ENCODE measurements around the gene MCHR2.

The MCHR2 gene

DNA sequence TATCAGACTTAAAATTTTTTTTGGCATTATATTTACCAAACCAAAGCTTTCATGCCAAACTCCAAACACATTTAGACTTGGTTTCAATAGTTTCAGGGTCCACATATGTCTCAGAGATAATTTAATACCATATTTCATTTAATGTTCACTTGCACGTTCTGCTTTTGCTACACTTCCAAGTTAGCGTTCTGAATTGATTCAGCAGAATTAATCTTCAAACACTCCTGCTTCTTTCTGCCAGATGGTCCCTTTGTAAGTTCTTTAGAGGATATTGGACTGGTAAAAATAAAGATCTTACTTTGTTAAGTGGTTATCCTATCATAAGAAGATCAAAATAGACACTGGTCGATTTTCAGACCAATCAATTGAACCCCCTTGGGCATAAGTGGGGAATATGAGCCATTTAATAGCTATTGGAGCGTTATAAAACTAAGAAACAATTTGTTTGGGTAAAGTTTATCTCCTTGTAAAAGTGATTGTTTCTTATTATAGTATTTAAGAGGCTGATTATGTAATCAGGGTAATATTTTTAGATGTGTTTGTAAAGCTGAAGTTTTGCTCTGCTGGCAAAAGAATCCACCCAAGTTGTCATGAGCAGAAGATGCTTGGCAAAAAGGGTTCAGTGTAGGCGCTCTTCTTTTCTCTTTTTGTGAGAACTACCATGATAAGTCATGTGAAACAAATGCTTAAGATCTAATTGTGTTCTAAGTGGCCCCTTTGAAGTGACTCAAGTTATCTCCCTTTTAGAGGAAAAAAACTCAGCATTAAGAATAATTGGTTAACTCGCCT lies 92.2 kb downstream of the MCHR2 start:
- H3K9ac ChIP-seq (ENCODE audit: low read depth, low read length): no peak overlapping the region
- H3K4me2 ChIP-seq (ENCODE audit: low read length): no peak overlapping the region
- H3K9me3 ChIP-seq (replicated peaks; ENCODE audit: low read length): no peaks in the 10 kb centered on the region
- H3K4me1 ChIP-seq (ENCODE audit: control insufficient read depth, insufficient read depth, low read length): no peaks in the 10 kb centered on the region
- no peak overlapping the region for H3K4me3 ChIP-seq (ENCODE audit: low read length)
- H3K27me3 ChIP-seq (ENCODE audit: control insufficient read depth, insufficient read depth, low read length): no peaks in the 10 kb centered on the region
- no peaks in the 10 kb centered on the region for H3K36me3 ChIP-seq (ENCODE audit: insufficient read depth, low read length)

DNA sequence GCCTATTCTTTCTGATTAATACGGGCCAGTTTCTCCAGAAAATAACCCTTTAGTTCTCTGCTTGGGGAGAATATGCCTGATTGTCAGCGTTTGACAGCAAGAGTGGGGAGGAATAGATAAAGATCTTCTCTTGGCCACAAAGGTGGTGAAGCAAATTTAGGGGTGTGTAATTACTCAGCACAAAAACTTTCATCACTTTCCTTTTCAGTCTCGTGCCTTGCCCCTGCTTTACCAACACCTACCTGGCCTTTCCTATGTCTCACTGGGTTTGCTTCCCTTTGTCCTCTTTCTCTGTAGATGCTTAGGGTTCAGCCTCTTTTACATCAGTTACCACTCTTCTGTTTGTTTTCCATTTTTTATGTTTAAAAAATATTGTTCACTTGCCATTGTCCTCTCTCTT lies 99.2 kb downstream of the MCHR2 start:
- Histone ChIP-seq H3K4me2 (ENCODE audit: low read length) (no peak overlapping the region), H3K36me3 (ENCODE audit: insufficient read depth, low read length) (no peaks in the 10 kb centered on the region), H3K4me3 (ENCODE audit: low read length) (no peak overlapping the region), H3K4me1 (ENCODE audit: control insufficient read depth, insufficient read depth, low read length) (no peaks in the 10 kb centered on the region), H3K9me3 (replicated peaks; ENCODE audit: low read length) (no peaks in the 10 kb centered on the region), H3K27me3 (ENCODE audit: control insufficient read depth, insufficient read depth, low read length) (no peaks in the 10 kb centered on the region), H3K9ac (ENCODE audit: low read depth, low read length) (no peak overlapping the region)

DNA sequence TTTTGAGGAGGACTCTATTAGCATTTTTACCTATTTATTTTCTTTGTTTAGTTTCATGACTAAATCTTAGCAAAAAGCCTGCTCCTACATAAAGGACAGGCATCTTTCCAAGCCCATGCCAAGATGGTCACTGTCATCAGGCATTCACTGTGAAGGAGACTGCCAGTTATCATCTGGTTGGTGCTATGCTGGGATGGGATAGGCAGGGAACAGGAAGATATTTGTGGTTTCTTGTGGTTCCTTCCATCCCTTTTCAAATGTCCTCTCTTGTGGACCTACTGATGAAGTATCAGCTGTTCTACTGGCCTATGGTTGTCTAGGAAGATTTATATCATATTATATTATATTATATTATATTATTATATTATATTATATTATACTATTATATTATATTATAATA lies 107.0 kb downstream of the MCHR2 start:
- Histone ChIP-seq H3K9ac (ENCODE audit: low read depth, low read length) (no peak overlapping the region), H3K4me3 (ENCODE audit: low read length) (no peak overlapping the region), H3K4me1 (ENCODE audit: control insufficient read depth, insufficient read depth, low read length) (no peaks in the 10 kb centered on the region), H3K27me3 (ENCODE audit: control insufficient read depth, insufficient read depth, low read length) (no peaks in the 10 kb centered on the region), H3K36me3 (ENCODE audit: insufficient read depth, low read length) (no peaks in the 10 kb centered on the region), H3K4me2 (ENCODE audit: low read length) (no peak overlapping the region), H3K9me3 (replicated peaks; ENCODE audit: low read length) (no peaks in the 10 kb centered on the region)

DNA sequence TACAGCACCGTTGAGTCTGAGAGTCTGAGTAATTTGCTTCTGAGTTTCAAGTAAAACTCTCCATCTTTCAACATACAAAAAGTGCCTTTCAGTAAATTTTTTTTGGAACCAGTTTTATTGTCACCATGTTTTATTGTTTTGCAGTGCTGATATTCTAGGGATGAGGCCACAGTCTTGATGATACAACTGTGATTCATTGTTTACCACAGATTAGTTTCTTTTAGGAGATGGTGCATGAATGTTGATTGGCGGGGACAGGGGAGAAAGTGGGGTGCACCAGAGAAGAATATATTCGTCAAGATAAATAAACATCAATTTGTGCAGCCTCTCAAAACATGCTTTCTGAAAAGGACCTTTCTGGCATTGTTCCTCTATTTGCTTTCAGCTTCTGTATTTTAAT lies 109.0 kb downstream of the MCHR2 start:
- Histone ChIP-seq H3K9me3 (replicated peaks; ENCODE audit: low read length) (no peaks in the 10 kb centered on the region), H3K4me2 (ENCODE audit: low read length) (no peak overlapping the region), H3K9ac (ENCODE audit: low read depth, low read length) (no peak overlapping the region), H3K4me1 (ENCODE audit: control insufficient read depth, insufficient read depth, low read length) (no peaks in the 10 kb centered on the region), H3K4me3 (ENCODE audit: low read length) (no peak overlapping the region), H3K27me3 (ENCODE audit: control insufficient read depth, insufficient read depth, low read length) (no peaks in the 10 kb centered on the region), H3K36me3 (ENCODE audit: insufficient read depth, low read length) (no peaks in the 10 kb centered on the region)

DNA sequence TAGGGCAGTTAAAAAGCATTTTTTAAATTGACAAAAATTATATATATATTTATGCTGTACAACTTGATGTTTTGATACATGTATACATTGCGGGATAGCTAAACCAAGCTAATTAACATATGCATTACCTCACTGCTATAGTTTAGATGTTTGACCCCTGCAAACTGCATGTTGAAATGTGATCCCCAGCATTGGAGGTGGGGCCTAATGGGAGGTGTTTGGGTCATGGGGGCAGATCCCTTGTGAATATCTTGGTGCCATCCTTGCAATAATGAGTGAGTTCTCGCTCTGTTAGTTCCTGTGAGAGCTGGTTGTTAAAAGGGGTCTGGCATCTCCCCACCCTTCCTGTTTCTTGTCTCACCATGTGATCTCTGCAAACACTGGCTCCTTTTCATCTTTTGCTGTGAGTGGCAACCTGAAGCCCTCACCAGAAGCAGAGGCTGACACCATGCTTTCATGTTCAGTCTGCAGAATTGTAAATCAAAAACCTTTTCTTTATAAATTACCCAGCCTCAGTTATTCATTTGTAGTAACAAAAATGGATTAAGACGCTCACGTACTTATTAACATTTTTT lies 111.8 kb downstream of the MCHR2 start:
- no peaks in the 10 kb centered on the region for H3K36me3 ChIP-seq (ENCODE audit: insufficient read depth, low read length)
- no peaks in the 10 kb centered on the region for H3K27me3 ChIP-seq (ENCODE audit: control insufficient read depth, insufficient read depth, low read length)
- H3K4me1 ChIP-seq (ENCODE audit: control insufficient read depth, insufficient read depth, low read length): no peaks in the 10 kb centered on the region
- no peak overlapping the region for H3K4me2 ChIP-seq (ENCODE audit: low read length)
- no peak overlapping the region for H3K9ac ChIP-seq (ENCODE audit: low read depth, low read length)
- H3K9me3 ChIP-seq (replicated peaks; ENCODE audit: low read length): no peaks in the 10 kb centered on the region
- no peak overlapping the region for H3K4me3 ChIP-seq (ENCODE audit: low read length)

DNA sequence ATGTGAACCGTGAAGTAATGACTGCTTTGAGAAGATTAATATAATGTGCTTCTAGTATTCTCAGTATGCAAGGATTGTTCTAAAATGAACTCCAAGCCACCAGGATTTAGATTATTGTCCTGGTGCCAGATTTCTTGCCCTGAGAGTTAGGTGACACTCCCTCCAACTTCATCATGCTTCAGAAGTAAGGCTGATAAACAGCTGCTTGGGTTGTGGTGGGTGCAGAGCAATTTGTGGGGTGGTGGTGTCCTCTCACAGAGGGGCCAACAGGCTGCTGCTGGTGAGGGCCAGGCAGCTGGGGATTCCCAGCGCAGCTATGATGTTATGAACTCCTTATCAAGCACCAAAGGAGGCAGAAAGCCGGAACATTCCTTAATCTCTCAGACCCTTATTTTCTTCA lies 114.6 kb downstream of the MCHR2 start:
- H3K27me3 ChIP-seq (ENCODE audit: control insufficient read depth, insufficient read depth, low read length): no peaks in the 10 kb centered on the region
- H3K4me1 ChIP-seq (ENCODE audit: control insufficient read depth, insufficient read depth, low read length): no peaks in the 10 kb centered on the region
- H3K9me3 ChIP-seq (replicated peaks; ENCODE audit: low read length): no peaks in the 10 kb centered on the region
- H3K4me2 ChIP-seq (ENCODE audit: low read length): no peak overlapping the region
- H3K4me3 ChIP-seq (ENCODE audit: low read length): no peak overlapping the region
- H3K9ac ChIP-seq (ENCODE audit: low read depth, low read length): no peak overlapping the region
- H3K36me3 ChIP-seq (ENCODE audit: insufficient read depth, low read length): no peaks in the 10 kb centered on the region

DNA sequence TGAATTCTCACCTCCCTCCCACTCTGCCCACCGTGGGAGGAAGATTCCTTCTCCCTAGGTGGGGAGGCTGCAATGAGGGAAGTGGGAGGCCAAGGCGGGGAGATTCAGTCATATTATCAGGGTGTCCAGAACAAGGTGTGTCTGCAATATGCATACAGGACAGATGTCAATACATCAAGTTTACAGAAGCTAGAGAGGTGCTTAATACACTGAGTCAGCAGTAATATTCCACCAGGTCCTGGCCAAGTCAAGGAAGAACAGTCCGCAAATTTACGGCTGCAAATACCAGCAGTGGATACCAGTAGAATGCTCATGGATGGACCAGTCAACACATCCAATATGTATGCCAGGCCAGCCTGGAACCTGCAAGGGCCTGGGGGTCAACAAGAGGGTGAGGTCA lies 119.0 kb downstream of the MCHR2 start:
- H3K9ac ChIP-seq (ENCODE audit: low read depth, low read length): no peak overlapping the region
- H3K4me1 ChIP-seq (ENCODE audit: control insufficient read depth, insufficient read depth, low read length): no peaks in the 10 kb centered on the region
- no peak overlapping the region for H3K4me2 ChIP-seq (ENCODE audit: low read length)
- no peaks in the 10 kb centered on the region for H3K27me3 ChIP-seq (ENCODE audit: control insufficient read depth, insufficient read depth, low read length)
- no peak overlapping the region for H3K4me3 ChIP-seq (ENCODE audit: low read length)
- no peaks in the 10 kb centered on the region for H3K36me3 ChIP-seq (ENCODE audit: insufficient read depth, low read length)
- no peaks in the 10 kb centered on the region for H3K9me3 ChIP-seq (replicated peaks; ENCODE audit: low read length)

DNA sequence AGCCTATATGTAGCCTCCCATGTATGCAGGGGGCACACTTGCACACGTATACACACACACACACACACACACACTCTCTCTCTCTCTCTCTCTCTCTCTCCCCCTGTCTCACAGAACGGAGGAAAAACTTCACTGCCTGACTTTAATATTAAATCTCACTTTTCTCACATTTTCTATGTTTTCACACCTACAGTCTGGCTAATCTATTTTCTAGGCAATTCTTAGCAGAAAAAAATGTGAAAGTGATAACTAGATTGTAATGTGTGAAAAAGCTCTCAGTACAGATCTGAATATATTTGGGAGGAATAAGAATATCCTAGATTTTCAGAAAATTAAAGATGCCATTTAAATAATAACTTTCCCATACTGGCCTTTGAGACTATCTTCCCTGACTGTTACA lies 120.9 kb downstream of the MCHR2 start:
- H3K27me3 ChIP-seq (ENCODE audit: control insufficient read depth, insufficient read depth, low read length): no peaks in the 10 kb centered on the region
- no peak overlapping the region for H3K4me2 ChIP-seq (ENCODE audit: low read length)
- H3K36me3 ChIP-seq (ENCODE audit: insufficient read depth, low read length): no peaks in the 10 kb centered on the region
- no peaks in the 10 kb centered on the region for H3K9me3 ChIP-seq (replicated peaks; ENCODE audit: low read length)
- no peak overlapping the region for H3K9ac ChIP-seq (ENCODE audit: low read depth, low read length)
- H3K4me1 ChIP-seq (ENCODE audit: control insufficient read depth, insufficient read depth, low read length): peaks cover 4% of the 10 kb centered on the region
- no peak overlapping the region for H3K4me3 ChIP-seq (ENCODE audit: low read length)

DNA sequence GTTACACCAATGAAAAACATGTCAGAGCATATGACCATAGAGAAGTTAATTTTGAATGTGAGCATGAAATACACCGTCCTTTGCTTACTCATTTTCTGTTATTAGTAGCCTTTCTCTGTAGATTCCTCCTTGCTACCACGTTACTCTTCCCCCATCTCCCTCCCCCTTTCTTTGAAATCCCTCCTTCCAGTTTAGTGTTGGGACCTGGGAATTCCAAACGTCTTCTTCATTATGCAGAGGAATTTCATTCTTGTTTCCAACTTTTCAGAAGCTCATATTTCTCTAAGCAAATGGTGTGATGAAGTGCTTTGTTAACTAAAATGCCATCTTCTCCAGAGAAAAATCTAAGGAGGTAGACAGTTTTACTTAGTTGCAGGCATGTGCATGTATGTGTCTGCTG lies 122.4 kb downstream of the MCHR2 start:
- H3K4me2 ChIP-seq (ENCODE audit: low read length): no peak overlapping the region
- H3K9ac ChIP-seq (ENCODE audit: low read depth, low read length): no peak overlapping the region
- no peaks in the 10 kb centered on the region for H3K36me3 ChIP-seq (ENCODE audit: insufficient read depth, low read length)
- H3K27me3 ChIP-seq (ENCODE audit: control insufficient read depth, insufficient read depth, low read length): no peaks in the 10 kb centered on the region
- no peaks in the 10 kb centered on the region for H3K9me3 ChIP-seq (replicated peaks; ENCODE audit: low read length)
- H3K4me1 ChIP-seq (ENCODE audit: control insufficient read depth, insufficient read depth, low read length): peaks cover 4% of the 10 kb centered on the region
- no peak overlapping the region for H3K4me3 ChIP-seq (ENCODE audit: low read length)

Measured in skeletal muscle satellite cell (primary cell).